Panc1 (cell line): Measurements from ENCODE around the gene UCP2. TPM values are rescaled to one million over a fixed set of nuclear protein-coding genes. Genes with fewer than 3 reads are reported as not detected.

Experiments used
- ATAC-seq: fragments of 200-7000 bp; cut with Tn5 transposase; 2 replicates; pipeline ENCODE4 v1.9.1; 2020; ENCODE audit warnings: mild to moderate bottlenecking, moderate library complexity
- BruUV-seq: library from RNA; stranded (reverse); fragments of 400-500 nt; replicated peaks from 2 replicates; lab custom pipeline; 2021; lab: Mats Ljungman, UMichigan
- CTCF ChIA-PET: fragments of 300-600 bp; sonication (Branson Sonifier 250); formaldehyde crosslinking; loops from one replicate; lab custom pipeline; 2022; ENCODE audit warnings: antibody characterized with exemption; lab: Charles Lee
- POLR2A ChIA-PET: fragments of 300-600 bp; sonication (Branson Sonifier 250); formaldehyde crosslinking; loops from one replicate; lab custom pipeline; 2022; ENCODE audit warnings: antibody characterized with exemption; lab: Charles Lee
- DNase-seq: peaks from one replicate; pipeline ENCODE4 v3.0.0-alpha.2; 2010; ENCODE audit warnings: low read depth, low spot score
- H3K27ac ChIP-seq: 2 replicates; pipeline ENCODE4 v1.5.1; 2011; ENCODE audit warnings: mild to moderate bottlenecking, low read length, inconsistent platforms
- H3K27me3 ChIP-seq: fragments of 200-500 bp; sonication (Bioruptor generic); 2 replicates; pipeline ENCODE4 v1.6.0; 2014; ENCODE audit warnings: low read length, inconsistent platforms; ENCODE audit not compliant: control insufficient read depth, insufficient read depth
- H3K36me3 ChIP-seq: fragments of 200-500 bp; sonication (Bioruptor generic); 2 replicates; pipeline ENCODE4 v1.5.1; 2014; ENCODE audit warnings: inconsistent platforms, mild to moderate bottlenecking, low read length, moderate library complexity; ENCODE audit not compliant: control insufficient read depth, insufficient read depth
- H3K4me1 ChIP-seq: 2 replicates; pipeline ENCODE4 v1.5.1; 2011; ENCODE audit warnings: inconsistent platforms, mild to moderate bottlenecking, low read length, moderate library complexity; ENCODE audit not compliant: control insufficient read depth, insufficient read depth
- H3K4me3 ChIP-seq, 2 experiments: 2 replicates each; pipeline ENCODE4 v1.5.1; 2011 to 2012; ENCODE audit warnings: low read depth in 2 of 2, low read length in 2 of 2, mild to moderate bottlenecking in 2 of 2, inconsistent platforms in 1 of 2, moderate library complexity in 1 of 2
- H3K9me3 ChIP-seq: fragments of 200-500 bp; sonication (Bioruptor generic); 2 replicates; pipeline ENCODE4 v1.5.1; 2014; ENCODE audit warnings: low read depth, mild to moderate bottlenecking, inconsistent platforms, low read length, moderate library complexity; ENCODE audit not compliant: control insufficient read depth, insufficient read depth
- CTCF ChIP-seq: fragments of 450-650 bp; IDR thresholded peaks from 2 replicates; pipeline ENCODE4 v1.5.1; 2017; ENCODE audit warnings: mild to moderate bottlenecking
- POLR2AphosphoS5 ChIP-seq: IDR thresholded peaks from 2 replicates; pipeline ENCODE4 v1.6.1; 2012; ENCODE audit warnings: mild to moderate bottlenecking, low read depth, low read length, moderate library complexity
- REST ChIP-seq, 2 experiments: IDR thresholded peaks; 2 replicates each; pipeline ENCODE4 v1.6.1; 2011 to 2012; ENCODE audit warnings: low read depth in 2 of 2, control low read depth in 1 of 2, low read length in 1 of 2, mild to moderate bottlenecking in 1 of 2, moderate library complexity in 1 of 2; ENCODE audit not compliant: insufficient read depth in 1 of 2
- SIN3A ChIP-seq: IDR thresholded peaks from 2 replicates; pipeline ENCODE4 v1.6.1; 2012; ENCODE audit warnings: low read depth, mild to moderate bottlenecking, low read length, moderate library complexity, borderline replicate concordance; ENCODE audit not compliant: insufficient read depth
- TCF7L2 ChIP-seq: IDR thresholded peaks from 2 replicates; pipeline ENCODE4 v1.6.1; 2011; ENCODE audit warnings: mild to moderate bottlenecking, low read depth, low read length, inconsistent platforms
- in situ Hi-C: cut with HindIII; loops from 2 replicates; pipeline ENCODE4 v1.10.0; 2016; ENCODE audit warnings: low sequenced_read_pairs, low pct_unique_long_range_greater_than_20kb
- intact Hi-C: fragments of 100-400 bp; cut with micrococcal nuclease; formaldehyde crosslinking; loops from one replicate; pipeline ENCODE4 v1.10.0; 2022; ENCODE audit not compliant: unreplicated experiment
- total RNA-seq: library from RNA; stranded (reverse); gene quantifications from one replicate; pipeline ENCODE4 v1.2.1, GENCODE V29; 2021; ENCODE audit not compliant: unreplicated experiment

UCP2 gene
- total RNA-seq, 1 experiment from 2014 or later: 68.8 TPM

GRCh38 chr11:74013141-74013540, 30.5 kb upstream of the UCP2 start:
- ATAC-seq (no peak), DNase-seq (no peak)
- TF ChIP-seq POLR2AphosphoS5 (no peak), TCF7L2 (no peak), CTCF (no peak), REST (IDR thresholded peaks at IDR 0.05; ENCODE audit: insufficient read depth in 1 of 2, low read depth in 2 of 2, low read length in 1 of 2) (no peak), SIN3A (no peak)
- Histone ChIP-seq H3K36me3 (no peaks in the 10 kb centered on the region), H3K27ac (no peak overlapping the region), H3K4me3 (no peak overlapping the region), H3K4me1 (no peaks in the 10 kb centered on the region), H3K27me3 (no peaks in the 10 kb centered on the region), H3K9me3 (no peaks in the 10 kb centered on the region)
- BruUV-seq: no TSS peak
- POLR2A ChIA-PET: no interaction called here
- intact Hi-C loops: no loop called here
- in situ Hi-C loops: no loop called here
- CTCF ChIA-PET: no interaction called here

DNA sequence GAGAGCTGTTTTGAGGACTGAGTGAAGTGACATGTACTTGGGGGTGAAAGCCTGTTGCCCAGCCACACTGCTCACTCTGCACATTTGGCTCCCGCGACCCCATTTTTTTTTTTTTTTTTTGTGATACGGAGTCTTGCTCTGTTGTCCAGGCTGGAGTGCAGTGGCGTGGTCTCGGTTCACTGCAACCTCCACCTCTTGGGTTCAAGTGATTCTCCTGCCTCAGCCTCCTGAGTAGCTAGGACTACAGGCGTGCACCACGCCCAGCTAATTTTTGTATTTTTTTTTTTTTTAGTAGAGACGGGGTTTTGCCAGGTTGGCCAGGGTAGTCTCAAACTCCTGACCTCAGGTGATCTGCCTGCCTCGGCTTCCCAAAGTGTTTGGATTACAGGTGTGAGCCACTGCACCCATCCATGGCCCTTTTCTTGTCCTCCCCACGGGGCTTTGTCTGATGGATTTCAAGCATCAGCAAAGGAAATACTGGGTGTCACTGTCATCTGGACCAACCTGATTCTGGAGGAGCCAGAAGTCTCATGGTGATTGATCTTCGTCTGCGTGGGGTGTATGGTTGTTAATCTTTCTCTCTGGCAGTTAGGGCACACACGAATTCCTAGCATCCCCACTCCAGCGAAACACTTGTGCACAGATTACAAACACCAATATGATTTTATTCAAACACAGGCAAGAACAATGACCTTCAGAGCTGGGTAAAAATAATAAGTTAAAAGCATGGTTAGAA, 29.6 kb upstream of the UCP2 start:
- H3K9me3 ChIP-seq: no peaks in the 10 kb centered on the region
- H3K27ac ChIP-seq: no peak overlapping the region
- H3K4me3 ChIP-seq: no peak overlapping the region
- TF ChIP-seq SIN3A (no peak), POLR2AphosphoS5 (no peak), TCF7L2 (no peak), REST (IDR thresholded peaks at IDR 0.05; ENCODE audit: insufficient read depth in 1 of 2, low read depth in 2 of 2, low read length in 1 of 2) (no peak), CTCF (no peak)
- DNase-seq (no peak), ATAC-seq (no peak)
- intact Hi-C loops (no loop called here), in situ Hi-C loops (no loop called here)
- H3K27me3 ChIP-seq: no peaks in the 10 kb centered on the region
- ChIA-PET CTCF (no interaction called here), POLR2A (interaction anchor here (0.6 to 0.7 kb wide), 2 partner anchors 30 to 68 kb away, joined by 3 to 8 read pairs; partner anchors contain the start of gene UCP2)
- H3K4me1 ChIP-seq: no peaks in the 10 kb centered on the region
- H3K36me3 ChIP-seq: no peaks in the 10 kb centered on the region
- no TSS peak for BruUV-seq
